ENCODE measurements around the gene SH2B3. TPM values are rescaled to one million over a fixed set of nuclear protein-coding genes. Genes with fewer than 3 reads are reported as not detected.

The SH2B3 gene
- polyA plus RNA-seq, 1 donor from 2014 or later, result 3.0 TPM

DNA sequence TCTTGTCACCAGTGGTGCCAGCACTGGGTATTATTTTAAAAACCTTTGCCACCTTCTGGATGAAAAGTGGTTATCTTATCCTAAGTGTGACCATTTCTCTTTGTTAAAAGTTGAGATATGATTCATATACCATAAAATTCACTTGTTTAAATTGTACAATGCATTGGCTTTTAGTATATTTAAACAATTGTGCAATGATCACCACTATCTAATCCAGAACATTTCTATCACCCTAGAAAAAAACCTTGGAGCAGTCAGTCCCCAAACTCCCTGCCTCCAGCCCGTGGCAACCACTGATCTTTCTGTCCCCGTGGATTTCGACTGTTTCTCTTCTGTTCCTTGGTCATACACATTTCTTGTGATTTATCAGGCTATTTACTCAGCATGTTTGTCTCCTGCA lies 28.3 kb downstream of the SH2B3 start:
- Histone ChIP-seq H3K9me3 (ENCODE audit: low read length) (no peaks in the 10 kb centered on the region), H3K27me3 (ENCODE audit: insufficient read depth, low read depth, low read length) (no peaks in the 10 kb centered on the region), H3K9ac (ENCODE audit: low read length) (no peak overlapping the region), H3K36me3 (ENCODE audit: insufficient read depth, low read length) (no peaks in the 10 kb centered on the region), H4K20me1 (ENCODE audit: insufficient read depth) (no peaks in the 10 kb centered on the region), H3K9me2 (ENCODE audit: insufficient read depth, low read length) (no peaks in the 10 kb centered on the region), H3K27ac (ENCODE audit: low read length) (no peak overlapping the region), H3F3A (ENCODE audit: insufficient read depth, low read length, poor library complexity, severe bottlenecking) (no peaks in the 10 kb centered on the region), H3K4me3 (ENCODE audit: low read length) (no peak overlapping the region), H3K79me2 (replicated peaks; ENCODE audit: insufficient read depth, low read length) (no peaks in the 10 kb centered on the region), H3K4me2 (ENCODE audit: low read length) (no peak overlapping the region), H2AFZ (ENCODE audit: low read depth, low read length) (no peak overlapping the region)
- TF ChIP-seq TAF1 (IDR thresholded peaks at IDR 0.05; ENCODE audit: low read depth) (no peak), MXI1 (conservative IDR thresholded peaks at IDR 0.05; ENCODE audit: poor library complexity, severe bottlenecking) (no peak), EP300 (conservative IDR thresholded peaks at IDR 0.05; ENCODE audit: poor library complexity, severe bottlenecking) (no peak), EZH2 (IDR thresholded peaks at IDR 0.05; ENCODE audit: borderline replicate concordance, insufficient read depth, low read length, poor library complexity, severe bottlenecking) (no peak), CTCF (IDR thresholded peaks at IDR 0.05; ENCODE audit: poor library complexity, severe bottlenecking) (no peak), SMC3 (conservative IDR thresholded peaks at IDR 0.05; ENCODE audit: poor library complexity) (no peak), POLR2AphosphoS5 (IDR thresholded peaks at IDR 0.05) (no peak), RAD21 (conservative IDR thresholded peaks at IDR 0.05) (no peak)
- TF ChIP-seq, protein P1, sequence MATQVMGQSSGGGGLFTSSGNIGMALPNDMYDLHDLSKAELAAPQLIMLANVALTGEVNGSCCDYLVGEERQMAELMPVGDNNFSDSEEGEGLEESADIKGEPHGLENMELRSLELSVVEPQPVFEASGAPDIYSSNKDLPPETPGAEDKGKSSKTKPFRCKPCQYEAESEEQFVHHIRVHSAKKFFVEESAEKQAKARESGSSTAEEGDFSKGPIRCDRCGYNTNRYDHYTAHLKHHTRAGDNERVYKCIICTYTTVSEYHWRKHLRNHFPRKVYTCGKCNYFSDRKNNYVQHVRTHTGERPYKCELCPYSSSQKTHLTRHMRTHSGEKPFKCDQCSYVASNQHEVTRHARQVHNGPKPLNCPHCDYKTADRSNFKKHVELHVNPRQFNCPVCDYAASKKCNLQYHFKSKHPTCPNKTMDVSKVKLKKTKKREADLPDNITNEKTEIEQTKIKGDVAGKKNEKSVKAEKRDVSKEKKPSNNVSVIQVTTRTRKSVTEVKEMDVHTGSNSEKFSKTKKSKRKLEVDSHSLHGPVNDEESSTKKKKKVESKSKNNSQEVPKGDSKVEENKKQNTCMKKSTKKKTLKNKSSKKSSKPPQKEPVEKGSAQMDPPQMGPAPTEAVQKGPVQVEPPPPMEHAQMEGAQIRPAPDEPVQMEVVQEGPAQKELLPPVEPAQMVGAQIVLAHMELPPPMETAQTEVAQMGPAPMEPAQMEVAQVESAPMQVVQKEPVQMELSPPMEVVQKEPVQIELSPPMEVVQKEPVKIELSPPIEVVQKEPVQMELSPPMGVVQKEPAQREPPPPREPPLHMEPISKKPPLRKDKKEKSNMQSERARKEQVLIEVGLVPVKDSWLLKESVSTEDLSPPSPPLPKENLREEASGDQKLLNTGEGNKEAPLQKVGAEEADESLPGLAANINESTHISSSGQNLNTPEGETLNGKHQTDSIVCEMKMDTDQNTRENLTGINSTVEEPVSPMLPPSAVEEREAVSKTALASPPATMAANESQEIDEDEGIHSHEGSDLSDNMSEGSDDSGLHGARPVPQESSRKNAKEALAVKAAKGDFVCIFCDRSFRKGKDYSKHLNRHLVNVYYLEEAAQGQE (IDR thresholded peaks at IDR 0.05; ENCODE audit: borderline replicate concordance), result no peak

DNA sequence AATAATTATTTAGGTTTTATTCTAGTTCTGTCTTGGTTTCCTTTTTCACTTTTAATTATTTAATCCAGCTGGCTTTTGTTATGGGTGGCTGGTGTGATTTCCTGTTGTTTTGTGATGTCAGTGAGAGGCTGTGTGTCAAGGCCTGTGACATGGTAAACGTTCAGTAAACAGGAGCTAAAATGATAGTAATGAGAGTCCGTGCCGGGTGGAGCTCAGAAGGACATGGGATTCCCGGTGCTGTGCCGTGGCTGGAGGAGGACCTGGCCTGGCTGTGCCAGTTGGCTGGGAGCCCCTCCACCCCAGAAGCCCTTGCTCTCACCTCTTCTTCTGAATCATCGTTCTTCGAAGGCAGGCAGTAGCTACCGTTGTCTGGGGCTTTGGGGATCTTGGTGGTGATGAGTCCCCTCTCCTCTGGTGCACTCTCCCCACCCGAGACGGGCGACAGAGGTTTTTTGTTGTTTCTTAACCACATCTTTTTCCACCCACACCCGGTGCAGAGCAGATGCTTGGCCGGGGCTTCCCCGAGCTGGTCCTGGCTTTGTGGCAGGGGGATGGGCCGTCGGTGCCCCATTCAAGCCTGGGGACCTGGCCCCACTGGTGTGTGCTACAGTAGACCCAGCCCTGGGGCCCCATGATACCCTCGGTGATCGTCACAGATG lies 29.1 kb downstream of the SH2B3 start:
- no peak overlapping the region for H3K4me2 ChIP-seq (ENCODE audit: low read length)
- H3K36me3 ChIP-seq (ENCODE audit: insufficient read depth, low read length), result no peaks in the 10 kb centered on the region
- H3K9me3 ChIP-seq (ENCODE audit: low read length), result no peaks in the 10 kb centered on the region
- no peaks in the 10 kb centered on the region for H3K79me2 ChIP-seq (replicated peaks; ENCODE audit: insufficient read depth, low read length)
- H3F3A ChIP-seq (ENCODE audit: insufficient read depth, low read length, poor library complexity, severe bottlenecking), result no peaks in the 10 kb centered on the region
- no peak overlapping the region for H3K27ac ChIP-seq (ENCODE audit: low read length)
- TF ChIP-seq EP300 (conservative IDR thresholded peaks at IDR 0.05; ENCODE audit: poor library complexity, severe bottlenecking) (no peak), SMC3 (conservative IDR thresholded peaks at IDR 0.05; ENCODE audit: poor library complexity) (no peak), MXI1 (conservative IDR thresholded peaks at IDR 0.05; ENCODE audit: poor library complexity, severe bottlenecking) (no peak), RAD21 (conservative IDR thresholded peaks at IDR 0.05) (no peak), EZH2 (IDR thresholded peaks at IDR 0.05; ENCODE audit: borderline replicate concordance, insufficient read depth, low read length, poor library complexity, severe bottlenecking) (no peak), POLR2AphosphoS5 (IDR thresholded peaks at IDR 0.05) (no peak), TAF1 (IDR thresholded peaks at IDR 0.05; ENCODE audit: low read depth) (no peak), CTCF (IDR thresholded peaks at IDR 0.05; ENCODE audit: poor library complexity, severe bottlenecking) (no peak)
- TF ChIP-seq, protein P1 (IDR thresholded peaks at IDR 0.05; ENCODE audit: borderline replicate concordance), result no peak
- no peak overlapping the region for H3K9ac ChIP-seq (ENCODE audit: low read length)
- H4K20me1 ChIP-seq (ENCODE audit: insufficient read depth), result no peaks in the 10 kb centered on the region
- no peaks in the 10 kb centered on the region for H3K27me3 ChIP-seq (ENCODE audit: insufficient read depth, low read depth, low read length)
- no peak overlapping the region for H3K4me3 ChIP-seq (ENCODE audit: low read length)
- H2AFZ ChIP-seq (ENCODE audit: low read depth, low read length), result no peak overlapping the region
- no peaks in the 10 kb centered on the region for H3K9me2 ChIP-seq (ENCODE audit: insufficient read depth, low read length)

Measured in neural cell (in vitro differentiated cells).